GM23338 (cell line): ENCODE results near the gene TOMM7. TPM values are rescaled to one million over a fixed set of nuclear protein-coding genes. Genes with fewer than 3 reads are reported as not detected.

Experiments used
- ATAC-seq: fragments of 200-7000 bp; cut with Tn5 transposase; 3 replicates; pipeline ENCODE4 v1.9.1; 2020
- DNase-seq: peaks from one replicate; pipeline ENCODE4 v3.0.0-alpha.2; 2015; ENCODE audit warnings: low spot score
- H2AFZ ChIP-seq: fragments of 200-600 bp; sonication (generic); 2 replicates; pipeline ENCODE4 v1.8.0; 2016; ENCODE audit warnings: antibody characterized with exemption, mild to moderate bottlenecking, moderate library complexity
- H3F3A ChIP-seq: fragments of 200-600 bp; sonication (generic); replicated peaks from 2 replicates; pipeline ENCODE4 v1.8.0; 2017; ENCODE audit warnings: antibody characterized with exemption, mixed run types, low read depth
- H3K27ac ChIP-seq: fragments of 200-600 bp; sonication (generic); 2 replicates; pipeline ENCODE4 v1.6.1; 2016; ENCODE audit warnings: low read depth
- H3K27me3 ChIP-seq: fragments of 200-600 bp; sonication (generic); 2 replicates; pipeline ENCODE4 v1.8.0; 2016; ENCODE audit warnings: mild to moderate bottlenecking, mixed run types, moderate library complexity; ENCODE audit not compliant: insufficient read depth
- H3K36me3 ChIP-seq: fragments of 200-600 bp; sonication (generic); 2 replicates; pipeline ENCODE4 v1.8.0; 2016; ENCODE audit warnings: mild to moderate bottlenecking; ENCODE audit not compliant: insufficient read depth
- H3K4me1 ChIP-seq: fragments of 200-600 bp; sonication (generic); 2 replicates; pipeline ENCODE4 v1.8.0; 2016; ENCODE audit warnings: mild to moderate bottlenecking, moderate library complexity; ENCODE audit not compliant: insufficient read depth
- H3K4me2 ChIP-seq: fragments of 200-600 bp; sonication (generic); 2 replicates; pipeline ENCODE4 v1.7.1; 2017; ENCODE audit warnings: mixed run types
- H3K4me3 ChIP-seq: fragments of 200-600 bp; sonication (generic); 2 replicates; pipeline ENCODE4 v1.6.1; 2016; ENCODE audit warnings: mixed run types
- H3K79me2 ChIP-seq: fragments of 200-600 bp; sonication (generic); replicated peaks from 2 replicates; pipeline ENCODE4 v1.8.0; 2017; ENCODE audit warnings: mild to moderate bottlenecking; ENCODE audit not compliant: insufficient read depth
- H3K9me2 ChIP-seq: fragments of 200-600 bp; sonication (generic); 2 replicates; pipeline ENCODE4 v1.8.0; 2017; ENCODE audit not compliant: insufficient read depth
- H4K20me1 ChIP-seq: fragments of 200-600 bp; sonication (generic); replicated peaks from 2 replicates; pipeline ENCODE4 v1.8.0; 2017; ENCODE audit warnings: mild to moderate bottlenecking; ENCODE audit not compliant: insufficient read depth
- H3K27ac Mint-ChIP-seq: 2 replicates; pipeline ENCODE4 v1.8.0; 2020; ENCODE audit warnings: inconsistent platforms, mild to moderate bottlenecking, moderate library complexity, mixed read lengths
- H3K27me3 Mint-ChIP-seq: 3 replicates; pipeline ENCODE4 v1.8.0; 2022; ENCODE audit warnings: low read depth, mild to moderate bottlenecking, moderate library complexity, mixed read lengths, inconsistent platforms; ENCODE audit not compliant: insufficient read depth, poor library complexity
- H3K36me3 Mint-ChIP-seq: 3 replicates; pipeline ENCODE4 v1.8.0; 2021; ENCODE audit warnings: low read depth, mild to moderate bottlenecking, inconsistent platforms, moderate library complexity, mixed read lengths
- H3K4me1 Mint-ChIP-seq: 3 replicates; pipeline ENCODE4 v1.8.0; 2020; ENCODE audit warnings: mild to moderate bottlenecking, inconsistent platforms, mixed read lengths
- H3K4me3 Mint-ChIP-seq: 3 replicates; pipeline ENCODE4 v1.8.0; 2021; ENCODE audit warnings: moderate library complexity, mild to moderate bottlenecking, inconsistent platforms, mixed read lengths
- H3K9me3 Mint-ChIP-seq: 3 replicates; pipeline ENCODE4 v1.8.0; 2020; ENCODE audit warnings: moderate library complexity, mild to moderate bottlenecking, inconsistent platforms, mixed read lengths
- CREB1 ChIP-seq: fragments of 250-450 bp; sonication (Bioruptor Pico); IDR thresholded peaks from 2 replicates; pipeline ENCODE4 v1.5.0; 2020; ENCODE audit warnings: low read depth, mild to moderate bottlenecking, moderate library complexity
- CTCF ChIP-seq, 2 experiments: fragments of 200-600 bp in 1 of 2; sonication (generic) in 1 of 2; conservative IDR thresholded peaks; 2 replicates each; pipeline versions ENCODE4 v1.5.1 to v1.6.1; 2016 to 2017; ENCODE audit warnings: antibody characterized with exemption in 2 of 2, low read depth in 2 of 2, mild to moderate bottlenecking in 2 of 2, moderate library complexity in 1 of 2
- ETS1 ChIP-seq: IDR thresholded peaks from 2 replicates; pipeline ENCODE4 v1.6.1; 2016; ENCODE audit warnings: antibody characterized with exemption
- EZH2 ChIP-seq: fragments of 200-600 bp; sonication (generic); IDR thresholded peaks from one replicate; pipeline ENCODE4 v1.8.0; 2017; ENCODE audit warnings: antibody characterized with exemption, mild to moderate bottlenecking, low read depth; ENCODE audit not compliant: unreplicated experiment
- EZH2phosphoT487 ChIP-seq: fragments of 200-600 bp; sonication (generic); IDR thresholded peaks from one replicate; pipeline ENCODE4 v1.8.1; 2018; ENCODE audit warnings: antibody characterized with exemption; ENCODE audit not compliant: unreplicated experiment
- JUNB ChIP-seq: IDR thresholded peaks from one replicate; pipeline ENCODE4 v1.6.1; 2016; ENCODE audit warnings: antibody characterized with exemption; ENCODE audit not compliant: unreplicated experiment
- NANOG ChIP-seq: IDR thresholded peaks from 2 replicates; pipeline ENCODE4 v1.6.1; 2016; ENCODE audit warnings: antibody characterized with exemption, borderline replicate concordance
- POLR2AphosphoS5 ChIP-seq: IDR thresholded peaks from 2 replicates; pipeline ENCODE4 v1.6.1; 2016; ENCODE audit warnings: antibody characterized with exemption, low read depth
- REST ChIP-seq: IDR thresholded peaks from one replicate; pipeline ENCODE4 v1.6.1; 2018; ENCODE audit warnings: antibody characterized with exemption; ENCODE audit not compliant: unreplicated experiment
- STAT1 ChIP-seq: IDR thresholded peaks from one replicate; pipeline ENCODE4 v1.6.1; 2016; ENCODE audit warnings: antibody characterized with exemption; ENCODE audit not compliant: unreplicated experiment
- ZNF114 ChIP-seq: fragments of 250-450 bp; sonication (Bioruptor Pico); IDR thresholded peaks from 2 replicates; pipeline ENCODE4 v1.5.0; 2020; ENCODE audit warnings: mild to moderate bottlenecking, moderate library complexity
- ZNF331 ChIP-seq: fragments of 250-450 bp; sonication (Bioruptor Pico); IDR thresholded peaks from 2 replicates; pipeline ENCODE4 v1.5.0; 2020; ENCODE audit warnings: low read depth, mild to moderate bottlenecking, moderate library complexity
- ZNF462 ChIP-seq: fragments of 250-450 bp; sonication (Bioruptor Pico); IDR thresholded peaks from 2 replicates; pipeline ENCODE4 v1.5.0; 2020; ENCODE audit warnings: mild to moderate bottlenecking, moderate library complexity
- polyA plus RNA-seq: library from polyadenylated mRNA; unstranded; fragments of >200 nt; fragmentation: Nextera tagmentation; extraction: Ambion mirVana; gene quantifications from 2 replicates; pipeline ENCODE4 v1.2.1, GENCODE V29; 2016
- total RNA-seq: library from RNA; depleted of rRNA; stranded (reverse); fragments of >200 nt; shearing (Covaris generic); gene quantifications from 2 replicates; pipeline ENCODE4 v1.2.3, GENCODE V29; 2014

Gene TOMM7
- total and polyA plus RNA-seq, 2 experiments from 2014 or later = 164 to 920 TPM

- H4K20me1 ChIP-seq = no peaks in the 10 kb centered on the region
- peak overlapping the region; percentile 93 for H3K4me3 ChIP-seq
- ATAC-seq = no peak
- peak overlapping the region; percentile 97 for H3K4me3 Mint-ChIP-seq
- no peak for DNase-seq
- H3K27ac ChIP-seq = peak overlapping the region; percentile 26; the same call in 1 of the 2 replicates
- peaks cover 13% of the 10 kb centered on the region for H3K36me3 Mint-ChIP-seq
- no peaks in the 10 kb centered on the region for H3K9me2 ChIP-seq
- no peak for TF ChIP-seq NANOG
- TF ChIP-seq REST = no peak
- TF ChIP-seq EZH2 = no peak
- TF ChIP-seq JUNB = no peak
- no peak for TF ChIP-seq EZH2phosphoT487
- TF ChIP-seq ETS1 = no peak
- TF ChIP-seq ZNF331 (CRISPR knock-in tag) = no peak
- no peak for TF ChIP-seq ZNF114 (CRISPR knock-in tag)
- TF ChIP-seq STAT1 = no peak
- no peak for TF ChIP-seq CREB1 (CRISPR knock-in tag)
- no peak for TF ChIP-seq CTCF (conservative IDR thresholded peaks at IDR 0.05; ENCODE audit: low read depth in 2 of 2)
- no peak for TF ChIP-seq POLR2AphosphoS5
- no peak for TF ChIP-seq ZNF462 (CRISPR knock-in tag)
- peaks cover 8% of the 10 kb centered on the region for H3K27me3 Mint-ChIP-seq
- H3K4me1 Mint-ChIP-seq = peaks cover 27% of the 10 kb centered on the region
- peaks cover 44% of the 10 kb centered on the region for H3K79me2 ChIP-seq
- H2AFZ ChIP-seq = no peak overlapping the region
- H3K27me3 ChIP-seq = no peaks in the 10 kb centered on the region
- H3K9me3 Mint-ChIP-seq = no peaks in the 10 kb centered on the region
- no peaks in the 10 kb centered on the region; the same call in 1 of the 2 replicates for H3F3A ChIP-seq
- peaks cover 31% of the 10 kb centered on the region for H3K4me1 ChIP-seq
- no peaks in the 10 kb centered on the region for H3K36me3 ChIP-seq
- H3K27ac Mint-ChIP-seq = peak overlapping the region; percentile 90
- peak overlapping the region; percentile 50 for H3K4me2 ChIP-seq
Measured at GRCh38 chr7:22823142-22823497, 471 bp upstream of the TOMM7 start.
